Dermis blood vessel endothelial cell (primary cell): ENCODE measurements around the gene NUBP1. TPM values are rescaled to one million over a fixed set of nuclear protein-coding genes. Genes with fewer than 3 reads are reported as not detected.
"Not testable (repeated sequence)": the region's sequence is repeated elsewhere in the genome, so short reads cannot be mapped to it uniquely, and the experiment has no call there.

Experiments used
- DNase-seq: peaks from one replicate; pipeline ENCODE4 v3.0.0; 2010
- total RNA-seq: library from RNA; depleted of rRNA; stranded (reverse); fragments of >200 nt; gene quantifications from 2 replicates; pipeline ENCODE4 v1.2.3, GENCODE V29; 2014

Gene NUBP1
- total RNA-seq, 1 donor from 2014 or later: 42.4 TPM

DNA sequence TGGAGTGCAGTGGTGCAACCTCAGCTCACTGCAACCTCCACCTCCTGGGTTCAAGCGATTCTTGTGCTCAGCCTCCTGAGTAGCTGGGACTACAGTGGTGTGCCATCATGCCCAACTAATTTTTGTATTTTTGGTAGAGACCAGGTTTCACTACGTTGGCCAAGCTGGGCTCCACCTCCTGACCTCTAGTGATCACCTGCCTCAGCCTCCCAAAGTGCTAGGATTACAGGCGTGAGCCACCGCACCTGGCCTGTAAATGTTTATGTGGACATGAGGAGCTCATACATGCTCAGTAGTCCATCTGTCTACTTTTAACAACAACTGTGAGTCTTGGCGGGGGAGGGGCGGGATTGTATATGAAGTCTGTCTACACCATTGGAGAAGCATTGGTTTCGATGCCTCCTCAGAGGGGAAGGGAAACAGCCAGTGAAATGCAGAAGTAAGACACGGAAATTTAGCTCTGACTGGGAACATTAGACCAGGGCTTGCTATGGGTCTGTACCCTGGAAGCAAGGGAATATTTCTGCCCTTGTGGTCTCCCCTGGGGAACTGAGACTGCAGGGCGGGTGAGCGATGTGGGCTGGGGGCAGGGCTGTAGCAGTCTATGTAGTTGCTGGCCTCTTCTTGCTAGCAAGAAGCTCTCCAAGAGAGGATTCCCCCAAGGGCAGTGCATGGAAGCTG, 9.3 kb downstream of the NUBP1 start:
- no peak for DNase-seq

DNA sequence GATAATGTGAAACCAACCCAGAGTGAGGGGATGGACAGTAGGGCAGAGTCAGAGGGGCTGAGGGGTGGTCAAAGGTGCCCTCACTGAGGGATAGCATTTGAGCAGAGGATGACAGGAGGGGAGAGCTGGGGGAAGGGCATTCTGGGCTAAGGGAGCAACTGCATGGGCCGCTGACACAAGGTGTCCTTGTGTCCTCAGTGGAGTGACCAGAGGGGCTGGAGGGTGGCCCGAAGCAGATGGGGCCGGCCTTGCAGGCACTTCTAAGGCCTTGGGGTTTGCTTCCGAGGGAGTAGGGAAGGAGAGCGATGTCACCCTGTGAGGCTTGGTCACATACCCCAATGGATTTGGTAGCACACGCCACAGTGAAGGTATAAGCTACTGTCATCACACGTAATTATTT, 10.0 kb downstream of the NUBP1 start:
- no peak for DNase-seq

DNA sequence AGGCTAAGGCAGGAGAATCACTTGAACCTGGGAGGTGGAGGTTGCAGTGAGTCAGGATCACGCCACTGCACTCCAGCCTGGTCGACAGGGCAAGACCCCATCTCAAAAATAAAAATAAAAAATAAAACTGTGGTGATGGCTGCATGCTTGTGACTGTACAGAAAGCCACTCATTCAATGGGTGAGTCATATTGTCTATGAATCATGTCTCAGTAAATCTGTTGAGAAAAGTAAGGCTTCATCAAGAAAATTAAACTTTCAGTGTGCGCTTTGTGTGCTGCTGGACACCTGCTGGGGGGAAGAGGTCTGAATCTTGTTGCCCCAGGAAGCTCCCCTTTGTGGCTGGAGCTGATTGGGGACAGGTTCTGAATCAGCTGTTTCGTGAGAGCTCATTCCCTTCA, 11.3 kb downstream of the NUBP1 start:
- DNase-seq: peak; percentile 50

DNA sequence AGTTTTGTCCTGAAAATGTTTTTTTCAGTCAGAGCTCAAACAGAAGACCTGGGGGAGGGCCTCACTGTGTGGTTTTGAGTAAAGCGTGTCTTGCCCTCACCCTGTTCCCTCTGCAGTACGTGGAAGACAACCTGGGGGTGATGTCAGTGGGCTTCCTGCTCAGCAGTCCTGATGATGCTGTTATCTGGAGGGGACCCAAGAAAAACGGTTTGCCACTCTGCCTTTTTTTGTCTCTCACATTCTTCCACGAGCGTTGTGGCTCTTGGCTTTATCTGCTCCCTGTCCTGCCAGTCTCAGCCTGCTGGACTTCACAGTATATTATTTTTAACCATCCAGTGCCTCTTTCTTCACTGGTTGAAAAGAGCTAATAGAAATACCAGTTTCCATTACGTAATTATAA, 12.9 kb downstream of the NUBP1 start:
- DNase-seq: no peak

DNA sequence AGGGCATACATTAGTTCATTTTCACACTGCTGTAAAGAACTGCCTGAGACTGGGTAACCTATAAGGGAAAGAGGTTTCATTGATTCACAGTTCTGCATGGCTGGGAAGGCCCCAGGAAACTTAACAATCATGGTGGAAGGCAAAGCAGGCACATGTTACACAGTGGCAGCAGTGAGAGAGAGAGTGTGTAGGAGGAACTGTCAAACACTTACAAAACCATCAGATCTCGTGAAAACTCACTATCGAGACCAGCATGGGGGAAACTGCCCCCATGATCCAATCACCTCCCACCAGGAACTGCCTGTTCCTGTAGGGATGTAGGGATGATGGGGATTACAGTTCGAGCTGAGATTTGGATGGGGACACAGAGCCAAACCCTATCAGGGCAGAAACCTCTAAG, 17.2 kb downstream of the NUBP1 start:
- DNase-seq: no peak

GRCh38 chr16:10761373-10761772, 17.7 kb downstream of the NUBP1 start:
- no peak for DNase-seq

DNA sequence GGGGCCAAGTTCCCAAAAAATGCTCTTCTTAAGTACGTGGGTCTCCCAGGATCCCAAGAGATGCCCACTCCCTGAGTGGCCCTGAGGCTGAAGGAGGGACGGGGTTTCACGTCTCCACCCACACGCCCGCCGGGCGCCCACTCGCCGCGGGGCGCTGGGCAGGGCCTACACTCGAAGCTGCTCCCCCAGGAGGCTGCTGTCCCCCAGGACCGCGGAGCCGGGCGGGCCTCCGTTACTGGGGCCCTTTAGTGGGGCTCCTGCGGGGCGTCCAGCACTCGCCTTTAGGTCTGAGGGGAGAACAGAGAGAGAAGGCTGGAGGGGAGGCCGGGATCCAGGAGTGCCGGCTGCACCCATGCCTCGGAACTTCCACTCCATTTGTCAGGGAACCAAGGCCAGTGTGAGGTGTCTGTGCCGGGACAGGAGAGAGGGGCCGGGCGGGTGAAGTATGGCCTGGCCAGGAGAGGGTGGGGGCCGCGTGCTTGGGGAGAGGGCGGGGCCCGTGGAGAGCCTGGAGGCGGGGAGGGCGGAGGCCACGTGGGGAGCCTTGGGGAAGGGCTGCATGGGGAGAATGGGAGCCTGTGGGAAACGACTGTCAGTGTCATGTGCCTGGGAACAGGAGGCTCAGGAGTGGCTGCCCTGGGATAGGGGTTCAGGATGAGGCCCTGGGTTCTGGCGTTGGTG, 18.8 kb downstream of the NUBP1 start:
- no peak for DNase-seq

DNA sequence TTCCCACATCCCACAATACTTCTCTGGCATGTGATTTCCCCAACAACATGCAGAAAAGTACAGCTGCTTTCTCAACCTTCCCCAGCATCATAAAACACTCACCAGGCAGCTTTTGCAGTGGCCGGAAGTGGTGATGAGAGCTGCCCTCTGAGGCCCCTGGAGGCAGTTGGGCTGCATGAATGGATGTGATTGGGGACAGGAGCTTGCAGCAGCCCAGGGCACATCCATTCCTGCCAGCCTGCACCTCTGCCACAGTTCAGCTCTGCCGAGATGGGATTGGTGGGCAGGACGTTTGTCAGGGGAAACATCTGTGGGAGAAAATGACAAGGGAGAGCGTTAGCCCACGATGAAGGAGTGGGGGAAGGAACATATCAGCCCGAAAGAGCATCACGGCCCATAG, 19.8 kb downstream of the NUBP1 start:
- no peak for DNase-seq

GRCh38 chr16:10765772-10766171, 22.1 kb downstream of the NUBP1 start:
- DNase-seq: no peak

DNA sequence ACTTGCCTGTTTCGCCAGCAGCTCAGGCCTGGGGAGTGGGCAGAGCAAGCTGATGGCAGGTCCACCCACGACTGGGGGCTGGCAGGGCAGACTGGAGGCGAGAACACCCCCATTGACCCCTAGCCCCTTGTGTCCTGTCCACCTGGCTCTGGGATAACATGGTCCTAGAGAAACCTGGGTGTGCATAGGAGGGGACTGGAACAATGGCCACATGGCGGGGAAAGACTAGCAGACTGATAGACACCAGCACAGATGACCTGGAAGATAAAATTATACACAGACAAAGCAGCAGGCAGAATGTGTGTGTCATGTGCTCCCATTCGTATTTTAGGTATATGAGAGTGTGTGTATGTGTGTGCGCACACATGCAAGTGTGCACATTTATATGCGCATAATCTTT, 23.5 kb downstream of the NUBP1 start:
- no peak for DNase-seq

DNA sequence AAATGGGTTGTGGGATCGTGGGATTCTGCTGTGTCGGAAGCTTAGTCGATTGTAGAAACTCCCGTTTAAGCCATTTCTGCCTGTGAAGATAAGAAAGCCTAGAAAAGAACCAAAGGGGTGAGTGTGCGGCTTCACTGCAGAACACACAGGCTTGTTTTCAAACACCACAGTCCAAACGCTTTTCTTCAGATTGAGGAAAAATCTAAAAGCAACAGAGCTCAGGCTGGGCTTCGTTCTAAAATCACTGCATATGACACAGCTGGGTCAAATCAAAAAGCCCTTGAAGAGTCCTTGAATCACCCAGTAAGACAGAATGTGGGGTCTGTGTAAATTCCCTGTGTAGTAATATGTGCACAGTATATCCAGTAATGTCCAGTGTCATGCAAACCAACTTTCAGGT, 25.7 kb downstream of the NUBP1 start:
- DNase-seq: no peak

GRCh38 chr16:10770907-10771306, 27.3 kb downstream of the NUBP1 start:
- DNase-seq: no peak

DNA sequence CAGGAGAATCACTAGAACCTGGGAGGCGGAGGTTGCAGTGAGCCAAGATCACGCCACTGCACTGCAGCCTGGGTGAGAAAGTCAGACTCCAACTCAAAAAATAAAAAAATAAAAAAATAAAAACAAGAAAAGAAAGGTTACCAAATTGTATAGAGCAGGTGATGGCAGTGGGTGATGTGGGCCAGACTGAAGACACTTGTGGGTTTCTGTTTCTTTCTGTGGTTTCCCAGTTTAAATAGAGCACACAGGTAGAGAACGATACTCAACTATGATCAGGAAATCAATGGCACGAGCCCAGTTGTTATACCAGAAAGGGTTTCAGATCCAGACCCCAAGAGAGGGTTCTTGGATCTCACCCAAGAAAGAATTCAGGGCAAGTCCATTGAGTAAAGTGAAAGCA, 32.6 kb downstream of the NUBP1 start:
- DNase-seq: no peak

DNA sequence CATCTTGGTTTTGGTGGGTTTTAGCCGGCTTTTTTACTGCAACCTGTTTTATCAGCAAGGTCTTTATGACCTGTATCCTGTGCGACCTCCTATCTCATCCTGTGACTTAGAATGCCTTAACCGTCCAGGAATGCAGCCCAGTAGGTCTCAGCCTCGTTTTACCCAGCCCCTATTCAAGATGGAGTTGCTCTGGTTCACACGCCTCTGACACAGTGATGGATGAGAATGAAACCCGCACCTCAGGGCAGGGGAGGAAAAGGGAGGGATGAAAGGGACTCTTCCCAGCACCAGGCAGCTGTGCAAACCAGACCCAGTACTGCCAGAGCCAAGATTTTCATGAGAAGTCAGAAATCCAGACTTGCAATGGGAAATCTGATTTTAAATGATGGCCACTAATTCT, 33.3 kb downstream of the NUBP1 start:
- not testable (repeated sequence) for DNase-seq

DNA sequence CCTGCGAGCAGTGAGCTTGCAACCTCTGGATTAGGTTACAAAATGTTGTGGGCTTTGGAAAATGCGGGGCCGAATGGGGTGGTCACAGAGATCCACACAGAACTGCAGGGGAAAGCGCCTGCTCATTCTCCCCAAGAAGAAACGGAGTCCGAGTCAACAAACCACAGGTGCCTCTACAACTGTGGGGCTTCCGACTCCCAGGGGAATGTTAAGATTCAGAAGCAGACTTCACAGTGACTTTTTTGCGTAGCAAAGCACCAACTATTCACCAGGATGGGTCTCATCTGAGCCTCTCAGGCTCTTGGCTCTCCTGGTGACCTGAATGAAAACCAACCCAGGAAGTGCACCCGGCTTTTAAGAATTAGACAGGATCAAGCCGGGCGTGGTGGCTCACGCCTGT, 33.7 kb downstream of the NUBP1 start:
- no peak for DNase-seq

GRCh38 chr16:10779908-10780307, 36.3 kb downstream of the NUBP1 start:
- not testable (repeated sequence) for DNase-seq

- DNase-seq: no peak
These were observed 37.0 kb downstream of the NUBP1 start for GRCh38 chr16:10780628-10781027.

DNA sequence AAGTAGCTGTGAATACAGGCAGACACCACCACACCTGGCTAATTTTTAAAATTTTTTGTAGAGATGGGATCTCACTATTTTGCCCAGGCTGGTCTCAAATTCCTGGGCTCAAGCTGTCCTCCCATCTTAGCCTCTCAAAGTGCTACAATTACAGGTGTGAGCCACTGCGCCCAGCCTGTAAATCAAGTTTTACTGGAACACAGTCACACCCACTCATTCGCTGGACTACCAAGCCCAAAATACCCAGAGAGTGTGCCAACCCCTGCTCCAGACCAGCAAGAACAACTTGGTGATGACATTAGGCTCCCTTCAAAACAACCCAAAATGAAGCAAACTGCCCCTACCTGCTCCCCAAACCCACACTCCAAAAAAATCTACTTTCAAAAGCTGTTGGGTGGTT, 39.0 kb downstream of the NUBP1 start:
- no peak for DNase-seq

DNA sequence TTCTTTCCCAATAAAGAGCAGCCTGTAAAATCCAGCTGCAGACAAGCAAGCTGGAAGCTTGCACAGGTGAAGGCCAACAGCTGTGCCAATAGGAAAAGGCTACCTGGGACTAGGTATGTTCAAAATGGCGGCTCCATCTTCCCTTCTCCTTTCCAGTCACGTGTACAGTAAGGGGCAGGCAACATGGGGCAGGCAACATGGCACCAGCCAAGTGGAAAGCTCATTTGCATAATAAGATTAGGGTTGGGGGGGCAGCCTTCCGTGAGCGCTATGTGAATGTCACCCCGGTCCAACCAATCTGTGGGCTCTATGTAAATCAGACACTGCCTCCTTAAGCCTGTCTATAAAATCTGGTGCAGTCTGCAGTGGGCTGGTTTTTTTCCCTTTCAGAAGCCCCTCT, 43.7 kb downstream of the NUBP1 start:
- no peak for DNase-seq

- not testable (repeated sequence) for DNase-seq
These were observed 45.0 kb downstream of the NUBP1 start for GRCh38 chr16:10788630-10789029.

DNA sequence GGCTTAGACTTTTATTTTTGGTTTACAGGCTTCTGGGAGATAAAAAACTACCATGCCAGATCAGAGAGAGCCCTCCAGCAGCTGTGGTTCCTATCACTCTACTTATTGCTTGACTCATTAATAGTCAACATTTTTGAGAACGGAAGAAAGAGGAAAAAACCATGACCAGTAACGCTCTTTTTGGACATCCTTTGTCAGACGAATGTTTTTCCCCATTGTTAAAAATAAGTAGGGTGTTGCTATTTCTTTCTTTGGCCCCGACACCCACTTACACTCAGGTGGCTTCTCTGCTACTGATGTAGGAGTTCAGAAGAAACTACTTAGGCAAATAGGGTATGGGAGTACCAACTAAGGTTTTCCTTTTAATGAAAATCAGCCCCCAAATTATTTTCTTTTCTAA, 47.4 kb downstream of the NUBP1 start:
- DNase-seq: no peak

- no peak for DNase-seq
These were observed 56.1 kb downstream of the NUBP1 start for GRCh38 chr16:10799736-10800135.

GRCh38 chr16:10805334-10805733, 61.7 kb downstream of the NUBP1 start:
- DNase-seq: no peak

GRCh38 chr16:10806698-10807097, 63.1 kb downstream of the NUBP1 start:
- DNase-seq: no peak

- no peak for DNase-seq
These were observed 64.6 kb downstream of the NUBP1 start for GRCh38 chr16:10808218-10808617.
